ENCODE measurements around the gene MYOD1. TPM values are rescaled to one million over a fixed set of nuclear protein-coding genes. Genes with fewer than 3 reads are reported as not detected.

Gene MYOD1
- total RNA-seq, 1 experiment from 2014 or later: not detected

- Histone ChIP-seq H3K27me3 (replicated peaks) (peaks cover 83% of the 10 kb centered on the region), H3K4me1 (replicated peaks) (no peaks in the 10 kb centered on the region), H3K4me3 (no peak overlapping the region), H3K36me3 (no peaks in the 10 kb centered on the region), H3K9me3 (replicated peaks) (no peaks in the 10 kb centered on the region), H3K27ac (no peak overlapping the region)
- no peak for DNase-seq (ENCODE audit: low read depth in 1 of 2, low spot score in 2 of 2)
Observed at GRCh38 chr11:17694494-17695110, 24.8 kb upstream of the MYOD1 start.

- H3K4me3 ChIP-seq: no peak overlapping the region
- no peaks in the 10 kb centered on the region for H3K4me1 ChIP-seq (replicated peaks)
- no peaks in the 10 kb centered on the region for H3K9me3 ChIP-seq (replicated peaks)
- DNase-seq (ENCODE audit: low read depth in 1 of 2, low spot score in 2 of 2): no peak
- no peaks in the 10 kb centered on the region for H3K36me3 ChIP-seq
- no peak overlapping the region for H3K27ac ChIP-seq
- H3K27me3 ChIP-seq (replicated peaks): peaks cover 83% of the 10 kb centered on the region
Observed at GRCh38 chr11:17695454-17696441, 23.6 kb upstream of the MYOD1 start.

- H3K9me3 ChIP-seq (replicated peaks): no peaks in the 10 kb centered on the region
- peaks cover 77% of the 10 kb centered on the region for H3K27me3 ChIP-seq (replicated peaks)
- no peak for DNase-seq (ENCODE audit: low read depth in 1 of 2, low spot score in 2 of 2)
- no peaks in the 10 kb centered on the region for H3K36me3 ChIP-seq
- H3K27ac ChIP-seq: no peak overlapping the region
- no peaks in the 10 kb centered on the region for H3K4me1 ChIP-seq (replicated peaks)
- H3K4me3 ChIP-seq: no peak overlapping the region
Observed at GRCh38 chr11:17696741-17697140, 22.6 kb upstream of the MYOD1 start.

GRCh38 chr11:17697175-17697949 is 22.0 kb upstream of the MYOD1 start:
- no peaks in the 10 kb centered on the region for H3K36me3 ChIP-seq
- peaks cover 72% of the 10 kb centered on the region for H3K27me3 ChIP-seq (replicated peaks)
- no peaks in the 10 kb centered on the region for H3K9me3 ChIP-seq (replicated peaks)
- no peaks in the 10 kb centered on the region for H3K4me1 ChIP-seq (replicated peaks)
- DNase-seq (ENCODE audit: low read depth in 1 of 2, low spot score in 2 of 2): no peak
- no peak overlapping the region for H3K4me3 ChIP-seq
- H3K27ac ChIP-seq: no peak overlapping the region

GRCh38 chr11:17699147-17700114 is 19.9 kb upstream of the MYOD1 start:
- no peak for DNase-seq (ENCODE audit: low read depth in 1 of 2, low spot score in 2 of 2)
- no peak overlapping the region for H3K4me3 ChIP-seq
- H3K27ac ChIP-seq: no peak overlapping the region
- H3K36me3 ChIP-seq: no peaks in the 10 kb centered on the region
- H3K9me3 ChIP-seq (replicated peaks): no peaks in the 10 kb centered on the region
- H3K27me3 ChIP-seq (replicated peaks): peaks cover 52% of the 10 kb centered on the region
- no peaks in the 10 kb centered on the region for H3K4me1 ChIP-seq (replicated peaks)

- H3K4me1 ChIP-seq (replicated peaks): no peaks in the 10 kb centered on the region
- H3K4me3 ChIP-seq: no peak overlapping the region
- no peak overlapping the region for H3K27ac ChIP-seq
- H3K27me3 ChIP-seq (replicated peaks): peaks cover 37% of the 10 kb centered on the region
- H3K9me3 ChIP-seq (replicated peaks): no peaks in the 10 kb centered on the region
- DNase-seq (ENCODE audit: low read depth in 1 of 2, low spot score in 2 of 2): no peak
- H3K36me3 ChIP-seq: no peaks in the 10 kb centered on the region
Observed at GRCh38 chr11:17700991-17701390, 18.4 kb upstream of the MYOD1 start.

GRCh38 chr11:17702876-17703275 is 16.5 kb upstream of the MYOD1 start:
- H3K36me3 ChIP-seq: no peaks in the 10 kb centered on the region
- H3K4me1 ChIP-seq (replicated peaks): no peaks in the 10 kb centered on the region
- H3K4me3 ChIP-seq: no peak overlapping the region
- DNase-seq (ENCODE audit: low read depth in 1 of 2, low spot score in 2 of 2): no peak
- H3K9me3 ChIP-seq (replicated peaks): no peaks in the 10 kb centered on the region
- no peak overlapping the region for H3K27ac ChIP-seq
- peaks cover 28% of the 10 kb centered on the region for H3K27me3 ChIP-seq (replicated peaks)

- DNase-seq (ENCODE audit: low read depth in 1 of 2, low spot score in 2 of 2): no peak
Observed at GRCh38 chr11:17703951-17704350, 15.4 kb upstream of the MYOD1 start.

GRCh38 chr11:17707830-17708229 is 11.5 kb upstream of the MYOD1 start:
- Histone ChIP-seq H3K4me3 (no peak overlapping the region), H3K9me3 (replicated peaks) (no peaks in the 10 kb centered on the region)

More at GRCh38 chr11:17703951-17704350, 15.4 kb upstream of the MYOD1 start:
- no peak overlapping the region for H3K27ac ChIP-seq
- no peaks in the 10 kb centered on the region for H3K36me3 ChIP-seq
- no peak overlapping the region for H3K4me3 ChIP-seq
- H3K27me3 ChIP-seq (replicated peaks): peaks cover 23% of the 10 kb centered on the region
- H3K9me3 ChIP-seq (replicated peaks): no peaks in the 10 kb centered on the region
- H3K4me1 ChIP-seq (replicated peaks): no peaks in the 10 kb centered on the region

GRCh38 chr11:17711836-17712235 is 7.5 kb upstream of the MYOD1 start:
- Histone ChIP-seq H3K27me3 (replicated peaks) (peaks cover 67% of the 10 kb centered on the region), H3K36me3 (no peaks in the 10 kb centered on the region), H3K9me3 (replicated peaks) (no peaks in the 10 kb centered on the region), H3K27ac (no peak overlapping the region), H3K4me1 (replicated peaks) (no peaks in the 10 kb centered on the region), H3K4me3 (no peak overlapping the region)
- DNase-seq (ENCODE audit: low read depth in 1 of 2, low spot score in 2 of 2): no peak

More at GRCh38 chr11:17707830-17708229, 11.5 kb upstream of the MYOD1 start:
- Histone ChIP-seq H3K27ac (no peak overlapping the region), H3K4me1 (replicated peaks) (no peaks in the 10 kb centered on the region), H3K27me3 (replicated peaks) (peaks cover 37% of the 10 kb centered on the region), H3K36me3 (no peaks in the 10 kb centered on the region)
- no peak for DNase-seq (ENCODE audit: low read depth in 1 of 2, low spot score in 2 of 2)

GRCh38 chr11:17713851-17714250 is 5.5 kb upstream of the MYOD1 start:
- Histone ChIP-seq H3K36me3 (no peaks in the 10 kb centered on the region), H3K4me1 (replicated peaks) (no peaks in the 10 kb centered on the region), H3K27me3 (replicated peaks) (peaks cover 80% of the 10 kb centered on the region), H3K9me3 (replicated peaks) (no peaks in the 10 kb centered on the region), H3K27ac (no peak overlapping the region), H3K4me3 (no peak overlapping the region)
- no peak for DNase-seq (ENCODE audit: low read depth in 1 of 2, low spot score in 2 of 2)

GRCh38 chr11:17714356-17714854 is 5.0 kb upstream of the MYOD1 start:
- Histone ChIP-seq H3K9me3 (replicated peaks) (no peaks in the 10 kb centered on the region), H3K4me1 (replicated peaks) (no peaks in the 10 kb centered on the region), H3K4me3 (no peak overlapping the region), H3K36me3 (no peaks in the 10 kb centered on the region), H3K27ac (no peak overlapping the region), H3K27me3 (replicated peaks) (peaks cover 80% of the 10 kb centered on the region)
- DNase-seq (ENCODE audit: low read depth in 1 of 2, low spot score in 2 of 2): peak in 1 of 2 experiments; percentile 37

Measured in SJSA1 (cell line).